ENCODE results near the gene WFS1. TPM values are rescaled to one million over a fixed set of nuclear protein-coding genes. Genes with fewer than 3 reads are reported as not detected.

WFS1 gene
- total and polyA plus RNA-seq, 9 of the 15 experiments (the other 6 are each of a cell fraction or from before 2014, with no cell fraction given), result 0.01 to 0.29 (median 0.03) TPM; not detected in 5

DNA sequence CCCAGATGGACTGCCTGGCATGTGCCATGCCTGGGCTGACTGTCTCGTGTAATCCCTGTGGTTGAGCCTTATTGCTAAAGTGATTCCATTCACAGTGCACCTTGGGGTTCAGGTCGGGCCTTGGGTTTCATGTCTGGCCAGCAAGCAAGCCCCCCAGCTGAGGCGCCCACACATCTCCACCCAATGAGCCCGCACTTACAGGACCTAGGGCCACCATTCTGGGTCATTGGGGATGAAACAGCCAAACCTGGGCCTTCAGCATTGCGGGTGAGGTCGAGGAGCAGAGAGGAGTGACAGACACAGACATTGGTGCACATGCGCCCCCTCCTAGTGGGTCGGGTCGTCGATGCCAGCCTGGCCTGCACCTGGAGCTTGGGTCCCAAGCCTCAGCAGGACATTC is 21.3 kb upstream of the WFS1 start (continued):
- no peak for TF ChIP-seq CCNT2 (IDR thresholded peaks at IDR 0.05; ENCODE audit: borderline replicate concordance, extremely low read depth, insufficient read length, low read depth, low read length)

DNA sequence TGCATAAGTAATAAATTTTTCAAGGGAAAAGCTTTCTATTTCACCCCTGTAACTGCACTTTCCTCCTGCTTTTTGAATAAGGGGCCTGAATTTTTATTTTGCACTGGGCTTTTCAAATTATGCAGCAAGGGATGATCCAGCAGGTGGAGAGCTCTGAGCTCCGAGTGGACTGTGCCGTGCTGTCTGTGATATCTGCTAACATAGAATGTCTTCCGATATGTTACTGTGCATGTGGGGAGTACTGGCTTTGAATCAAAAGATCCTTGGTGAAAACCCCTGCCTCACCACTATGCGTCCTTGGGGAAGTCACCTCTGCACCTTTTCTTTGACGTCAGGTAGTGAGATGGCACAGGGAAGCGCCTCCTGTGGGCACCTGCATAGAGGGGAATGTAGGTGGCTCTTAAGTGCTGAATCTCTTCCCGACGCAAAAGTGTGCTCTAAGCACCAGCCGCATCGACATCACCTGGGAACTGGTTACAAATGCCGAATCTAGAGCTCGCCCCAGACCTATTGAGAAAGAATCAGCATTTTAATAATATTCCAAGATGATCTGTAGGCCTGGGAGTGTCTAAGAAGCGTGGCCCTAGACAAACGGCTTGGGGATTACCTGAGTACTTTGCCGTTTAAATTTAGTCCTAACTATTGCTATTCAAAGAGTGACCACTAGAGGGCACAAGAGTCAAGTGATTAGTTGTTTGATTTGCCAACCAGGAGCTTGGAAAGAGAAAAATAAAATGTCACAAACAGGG is 19.2 kb upstream of the WFS1 start:
- Histone ChIP-seq H3K36me3 (ENCODE audit: control insufficient read depth, insufficient read depth, low read length) (no peaks in the 10 kb centered on the region), H3K79me2 (ENCODE audit: control insufficient read depth, insufficient read depth, low read length) (no peaks in the 10 kb centered on the region), H2AFZ (ENCODE audit: low read depth, low read length) (no peak overlapping the region), H3K4me3 (no peak overlapping the region), H3K27me3 (ENCODE audit: control insufficient read depth in 2 of 2, insufficient read depth in 2 of 2, low read length in 2 of 2) (peaks cover 0 to 5% of the 10 kb centered on the region in 2 experiments; a peak in 1 of 5 replicates), H3K9me3 (replicated peaks; ENCODE audit: control insufficient read depth, insufficient read depth, low read depth, low read length) (no peaks in the 10 kb centered on the region), H3K27ac (ENCODE audit: extremely low read depth, low read depth, low read length) (no peak overlapping the region), H3K4me2 (ENCODE audit: insufficient read depth, low read length) (no peak overlapping the region), H4K20me1 (replicated peaks; ENCODE audit: control insufficient read depth, insufficient read depth, low read length) (peaks cover 4% of the 10 kb centered on the region; the same call in 1 of the 2 replicates), H3K9me1 (ENCODE audit: control insufficient read depth, insufficient read depth, low read length) (no peaks in the 10 kb centered on the region), H3K4me1 (replicated peaks in 1 of 2; ENCODE audit: control insufficient read depth in 2 of 2, insufficient read depth in 2 of 2, low read length in 2 of 2) (peaks cover 0 to 6% of the 10 kb centered on the region in 2 experiments; a peak in 1 of 5 replicates), H3K9ac (ENCODE audit: insufficient read depth in 1 of 2, low read depth in 2 of 2, low read length in 2 of 2) (no peak overlapping the region)
- FAIRE-seq (peak; percentile 77), ATAC-seq (peak; percentile 78), DNase-seq (ENCODE audit: extremely low read depth in 1 of 4, low spot score in 3 of 4) (peak; percentile 61 to 68 (median 65))
- in situ Hi-C loops (cut with MboI) (loop anchor here (5.0 kb wide), 1 partner anchor 77 kb away; no protein-coding TSS in a partner anchor), intact Hi-C loops (cut with micrococcal nuclease) (loop anchor here (1.0 to 10.0 kb wide), 4 partner anchors 77 to 294 kb away; no protein-coding TSS in a partner anchor)
- POLR2A ChIA-PET, result interaction anchor here (1.0 to 1.3 kb wide), 2 partner anchors 9 to 81 kb away, joined by 4 to 5 read pairs; no protein-coding TSS in a partner anchor
- CTCF ChIA-PET (ENCODE audit: low intra/inter-chr PET ratio), result interaction anchor here (1.4 to 2.3 kb wide), 2 partner anchors 77 to 81 kb away, joined by 9 to 19 read pairs; no protein-coding TSS in a partner anchor
- WGBS (ENCODE audit: insufficient coverage, low coverage, missing lambda C conversion rate), result 13% methylated on average over 15 of the region's 15 CpGs
- no TSS peak for BruUV-seq (replicated peaks)
- TF ChIP-seq RERE (CRISPR knock-in tag; IDR thresholded peaks at IDR 0.05; ENCODE audit: borderline replicate concordance) (no peak), CEBPG (CRISPR knock-in tag; IDR thresholded peaks at IDR 0.05) (no peak), CEBPG (tag; conservative IDR thresholded peaks at IDR 0.05 in 1 of 2, IDR thresholded peaks at IDR 0.05 in 1 of 2) (0 out of 4 replicates have a peak, but pooled peaks of 1 of the 2 experiments have one; percentile 11), THAP12 (CRISPR knock-in tag; IDR thresholded peaks at IDR 0.05) (no peak), SIN3A (IDR thresholded peaks at IDR 0.05; ENCODE audit: borderline replicate concordance in 2 of 2, control insufficient read depth in 1 of 2, low read depth in 2 of 2, low read length in 2 of 2) (no peak), RAD21 (CRISPR knock-in tag; conservative IDR thresholded peaks at IDR 0.05 in 1 of 2, IDR thresholded peaks at IDR 0.05 in 1 of 2) (peak; percentile 62 to 81)

Measured in K562 (cell line).